ENCODE measurements around the gene TGIF1. TPM values are rescaled to one million over a fixed set of nuclear protein-coding genes. Genes with fewer than 3 reads are reported as not detected.
A peak's percentile ranks its signal among the peaks of the same experiment; 100 is the strongest.

Gene TGIF1
- polyA plus RNA-seq, 1 donor, result 63.5 TPM

DNA sequence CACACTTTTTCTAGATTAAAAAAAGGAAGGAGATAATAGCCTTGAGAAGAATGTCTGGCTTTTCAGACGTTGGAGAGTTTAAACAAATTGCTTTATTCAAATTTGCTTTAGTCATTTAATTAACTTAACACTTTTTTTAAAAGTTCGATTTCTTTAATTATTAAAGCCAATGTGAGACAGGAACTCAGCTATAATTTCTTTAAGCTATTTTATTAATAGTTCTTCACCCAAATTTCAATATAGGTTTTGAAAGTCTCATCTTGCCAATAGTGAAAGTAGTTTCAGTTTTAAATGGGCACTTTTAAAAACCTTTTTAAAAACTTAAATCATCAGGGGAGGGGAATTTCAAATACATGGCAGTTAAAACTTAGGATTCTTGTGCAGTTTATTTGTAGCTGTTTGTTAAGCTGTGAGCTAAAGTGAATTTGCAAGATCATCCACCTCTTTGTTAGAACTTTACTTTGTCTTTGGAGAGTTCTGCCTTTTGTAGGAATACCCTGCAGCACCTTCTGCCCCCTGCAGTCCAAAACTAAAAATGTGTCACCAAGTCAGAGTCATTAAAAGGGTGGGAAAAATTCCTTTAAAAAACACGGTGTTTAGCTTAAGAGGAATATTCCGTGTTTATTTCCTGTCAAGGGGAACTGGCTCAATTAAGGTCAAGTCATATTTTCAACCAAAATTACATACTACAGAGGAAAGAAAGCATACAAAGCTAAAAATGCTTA, 4.6 kb downstream of the TGIF1 start:
- peak overlapping the region; percentile 96 for H3K27ac ChIP-seq (ENCODE audit: low read length)
- whole genome bisulfite sequencing (ENCODE audit: insufficient coverage, low lambda C conversion rate), result 0% methylated on average over 2 of the region's 4 CpGs
- DNase-seq, result peak; percentile 53 to 72
- H3K4me1 ChIP-seq (ENCODE audit: control insufficient read depth, insufficient read depth, low read length), result peaks cover 41% of the 10 kb centered on the region
- H3K36me3 ChIP-seq (ENCODE audit: control insufficient read depth, insufficient read depth, low read length), result peaks cover 23% of the 10 kb centered on the region
- H3K27me3 ChIP-seq (ENCODE audit: control insufficient read depth, insufficient read depth, low read length), result no peaks in the 10 kb centered on the region
- peak overlapping the region; percentile 93 for H3K4me3 ChIP-seq (ENCODE audit: low read length)
- peaks cover 3% of the 10 kb centered on the region for H3K9me3 ChIP-seq (ENCODE audit: control insufficient read depth, low read depth, low read length)

DNA sequence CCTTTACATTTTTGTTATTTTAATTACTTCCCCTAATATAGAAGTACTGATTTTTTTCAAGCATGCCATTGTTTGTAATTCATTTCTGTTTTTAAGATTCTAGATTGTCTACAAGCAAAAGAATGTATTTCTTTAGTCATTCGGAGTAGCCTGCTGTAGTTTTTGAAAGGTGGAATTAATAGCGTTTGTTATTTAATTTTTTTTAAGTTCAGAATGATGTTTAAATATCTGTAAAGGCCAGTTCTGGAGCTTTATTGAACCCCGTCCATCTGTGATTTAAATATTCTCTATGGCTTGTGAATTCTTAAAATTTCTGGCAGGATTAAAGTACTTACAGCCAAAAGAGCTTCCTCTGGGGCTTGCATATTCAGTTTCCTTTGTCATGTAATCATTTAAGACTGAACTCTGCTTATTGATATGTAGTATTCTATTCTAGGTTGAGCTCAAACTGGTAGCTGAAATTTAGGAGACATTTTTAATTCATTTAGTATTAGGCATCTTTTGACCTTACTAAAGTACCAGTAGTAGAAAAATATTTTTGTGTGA, 5.2 kb downstream of the TGIF1 start:
- Histone ChIP-seq H3K27me3 (ENCODE audit: control insufficient read depth, insufficient read depth, low read length) (no peaks in the 10 kb centered on the region), H3K36me3 (ENCODE audit: control insufficient read depth, insufficient read depth, low read length) (peaks cover 23% of the 10 kb centered on the region), H3K4me3 (ENCODE audit: low read length) (peak overlapping the region; percentile 93), H3K9me3 (ENCODE audit: control insufficient read depth, low read depth, low read length) (peaks cover 3% of the 10 kb centered on the region), H3K27ac (ENCODE audit: low read length) (peak overlapping the region; percentile 96), H3K4me1 (ENCODE audit: control insufficient read depth, insufficient read depth, low read length) (peaks cover 42% of the 10 kb centered on the region)
- DNase-seq, result no peak
- WGBS (ENCODE audit: insufficient coverage, low lambda C conversion rate), result 0% methylated on average over 2 of the region's 3 CpGs

GRCh38 chr18:3455907-3456685, 6.1 kb downstream of the TGIF1 start:
- Histone ChIP-seq H3K4me3 (ENCODE audit: low read length) (no peak overlapping the region), H3K9me3 (ENCODE audit: control insufficient read depth, low read depth, low read length) (peaks cover 3% of the 10 kb centered on the region), H3K4me1 (ENCODE audit: control insufficient read depth, insufficient read depth, low read length) (peaks cover 42% of the 10 kb centered on the region), H3K27me3 (ENCODE audit: control insufficient read depth, insufficient read depth, low read length) (no peaks in the 10 kb centered on the region), H3K27ac (ENCODE audit: low read length) (peak overlapping the region; percentile 96), H3K36me3 (ENCODE audit: control insufficient read depth, insufficient read depth, low read length) (peaks cover 26% of the 10 kb centered on the region)
- DNase-seq, result peak in 1 of 2 donors; percentile 57
- 20% methylated on average over 1 of the region's 10 CpGs for WGBS (ENCODE audit: insufficient coverage, low lambda C conversion rate)

DNA sequence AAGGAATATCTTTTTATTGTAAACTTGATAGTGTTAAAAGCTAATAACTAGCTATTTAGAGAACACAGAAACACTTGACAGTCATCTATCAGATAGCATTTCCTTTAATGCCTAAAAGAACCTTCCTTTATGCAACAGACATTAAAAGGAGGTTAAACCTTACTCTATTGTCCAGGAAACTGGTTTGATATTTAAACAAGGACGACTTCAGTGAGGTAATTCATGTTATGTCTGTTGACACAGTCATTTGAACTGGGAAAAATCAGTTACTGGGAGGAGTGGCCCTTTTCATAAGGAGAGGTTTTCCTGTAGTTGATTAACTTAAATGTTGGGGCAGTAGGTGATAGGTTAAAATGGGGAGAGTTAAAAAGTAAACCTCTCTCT, 6.7 kb downstream of the TGIF1 start:
- peak; percentile 78 to 94 for DNase-seq
- H3K9me3 ChIP-seq (ENCODE audit: control insufficient read depth, low read depth, low read length), result peaks cover 5% of the 10 kb centered on the region
- H3K4me1 ChIP-seq (ENCODE audit: control insufficient read depth, insufficient read depth, low read length), result peaks cover 42% of the 10 kb centered on the region
- peak overlapping the region; percentile 96 for H3K27ac ChIP-seq (ENCODE audit: low read length)
- H3K4me3 ChIP-seq (ENCODE audit: low read length), result no peak overlapping the region
- H3K27me3 ChIP-seq (ENCODE audit: control insufficient read depth, insufficient read depth, low read length), result no peaks in the 10 kb centered on the region
- no CpG with 5 or more reads among the region's 1 CpG for WGBS (ENCODE audit: insufficient coverage, low lambda C conversion rate)
- peaks cover 26% of the 10 kb centered on the region for H3K36me3 ChIP-seq (ENCODE audit: control insufficient read depth, insufficient read depth, low read length)

GRCh38 chr18:3457261-3457724, 7.3 kb downstream of the TGIF1 start:
- H3K27me3 ChIP-seq (ENCODE audit: control insufficient read depth, insufficient read depth, low read length), result no peaks in the 10 kb centered on the region
- H3K36me3 ChIP-seq (ENCODE audit: control insufficient read depth, insufficient read depth, low read length), result peaks cover 30% of the 10 kb centered on the region
- no peak for DNase-seq
- H3K9me3 ChIP-seq (ENCODE audit: control insufficient read depth, low read depth, low read length), result peaks cover 9% of the 10 kb centered on the region
- peak overlapping the region; percentile 96 for H3K27ac ChIP-seq (ENCODE audit: low read length)
- peaks cover 42% of the 10 kb centered on the region for H3K4me1 ChIP-seq (ENCODE audit: control insufficient read depth, insufficient read depth, low read length)
- no CpG with 5 or more reads among the region's 15 CpGs for WGBS (ENCODE audit: insufficient coverage, low lambda C conversion rate)
- no peak overlapping the region for H3K4me3 ChIP-seq (ENCODE audit: low read length)

- Histone ChIP-seq H3K27ac (ENCODE audit: low read length) (peak overlapping the region; percentile 96), H3K4me1 (ENCODE audit: control insufficient read depth, insufficient read depth, low read length) (peaks cover 42% of the 10 kb centered on the region)
- 80% methylated on average over 1 of the region's 3 CpGs for WGBS (ENCODE audit: insufficient coverage, low lambda C conversion rate)
These were observed 8.4 kb downstream of the TGIF1 start for GRCh38 chr18:3458378-3458777.

GRCh38 chr18:3458952-3459853, 9.2 kb downstream of the TGIF1 start:
- Histone ChIP-seq H3K36me3 (ENCODE audit: control insufficient read depth, insufficient read depth, low read length) (peaks cover 30% of the 10 kb centered on the region), H3K27ac (ENCODE audit: low read length) (peak overlapping the region; percentile 96), H3K4me3 (ENCODE audit: low read length) (no peak overlapping the region), H3K4me1 (ENCODE audit: control insufficient read depth, insufficient read depth, low read length) (peaks cover 42% of the 10 kb centered on the region), H3K27me3 (ENCODE audit: control insufficient read depth, insufficient read depth, low read length) (no peaks in the 10 kb centered on the region), H3K9me3 (ENCODE audit: control insufficient read depth, low read depth, low read length) (peaks cover 9% of the 10 kb centered on the region)
- WGBS (ENCODE audit: insufficient coverage, low lambda C conversion rate), result 43% methylated on average over 1 of the region's 5 CpGs
- no peak for DNase-seq

More at GRCh38 chr18:3458378-3458777, 8.4 kb downstream of the TGIF1 start:
- no peak for DNase-seq
- no peaks in the 10 kb centered on the region for H3K27me3 ChIP-seq (ENCODE audit: control insufficient read depth, insufficient read depth, low read length)
- H3K4me3 ChIP-seq (ENCODE audit: low read length), result no peak overlapping the region
- H3K9me3 ChIP-seq (ENCODE audit: control insufficient read depth, low read depth, low read length), result peaks cover 9% of the 10 kb centered on the region
- peaks cover 30% of the 10 kb centered on the region for H3K36me3 ChIP-seq (ENCODE audit: control insufficient read depth, insufficient read depth, low read length)

DNA sequence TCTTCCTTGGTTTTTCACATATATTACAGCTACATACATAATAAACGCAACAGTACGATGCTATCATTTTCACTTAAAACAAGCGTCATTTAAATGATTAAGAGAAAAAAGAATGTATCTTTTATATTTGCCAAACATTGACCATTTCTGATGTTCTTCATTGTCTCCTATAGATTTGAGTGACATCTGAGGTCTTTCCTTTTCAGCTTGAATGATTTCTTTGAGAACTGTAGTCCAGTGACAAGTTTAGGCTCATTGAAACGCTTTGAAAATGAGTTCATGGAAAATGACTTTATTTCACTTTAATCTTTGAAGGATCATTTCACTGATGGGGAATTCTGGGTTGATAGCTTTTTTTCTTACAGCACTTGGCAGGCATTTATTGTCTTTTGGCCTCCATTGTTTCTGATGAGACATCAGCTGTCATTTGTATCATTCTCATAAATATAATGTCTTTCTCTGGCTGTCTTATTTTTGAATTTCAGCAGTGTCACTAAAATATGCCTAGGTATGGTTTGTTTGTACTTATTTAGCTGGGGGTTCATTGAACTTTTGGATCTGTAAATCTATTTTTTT, 10.9 kb downstream of the TGIF1 start:
- H3K9me3 ChIP-seq (ENCODE audit: control insufficient read depth, low read depth, low read length), result peaks cover 9% of the 10 kb centered on the region
- no peak for DNase-seq
- H3K4me1 ChIP-seq (ENCODE audit: control insufficient read depth, insufficient read depth, low read length), result peaks cover 31% of the 10 kb centered on the region
- H3K27ac ChIP-seq (ENCODE audit: low read length), result no peak overlapping the region
- no peaks in the 10 kb centered on the region for H3K27me3 ChIP-seq (ENCODE audit: control insufficient read depth, insufficient read depth, low read length)
- 96% methylated on average over 3 of the region's 4 CpGs for WGBS (ENCODE audit: insufficient coverage, low lambda C conversion rate)
- H3K36me3 ChIP-seq (ENCODE audit: control insufficient read depth, insufficient read depth, low read length), result peaks cover 30% of the 10 kb centered on the region
- H3K4me3 ChIP-seq (ENCODE audit: low read length), result no peak overlapping the region

- Histone ChIP-seq H3K36me3 (ENCODE audit: control insufficient read depth, insufficient read depth, low read length) (peaks cover 30% of the 10 kb centered on the region), H3K9me3 (ENCODE audit: control insufficient read depth, low read depth, low read length) (peaks cover 9% of the 10 kb centered on the region), H3K27me3 (ENCODE audit: control insufficient read depth, insufficient read depth, low read length) (no peaks in the 10 kb centered on the region), H3K4me1 (ENCODE audit: control insufficient read depth, insufficient read depth, low read length) (peaks cover 31% of the 10 kb centered on the region), H3K4me3 (ENCODE audit: low read length) (no peak overlapping the region), H3K27ac (ENCODE audit: low read length) (no peak overlapping the region)
- 100% methylated on average over 2 of the region's 5 CpGs for WGBS (ENCODE audit: insufficient coverage, low lambda C conversion rate)
- DNase-seq, result no peak
These were observed 11.7 kb downstream of the TGIF1 start for GRCh38 chr18:3461704-3462103.
